HL-60 (cell line): ENCODE data around the gene ANTXR1.

ENCODE experiments used
- DNase-seq, 2 experiments: peaks; one replicate each; pipeline ENCODE4 v3.0.0-alpha.2; 2010 to 2020; ENCODE audit warnings: low read depth in 1 of 2, low spot score in 1 of 2
- H3K27ac ChIP-seq: fragments of 250-450 bp; sonication (Bioruptor Pico); replicated peaks from 2 replicates; pipeline ENCODE4 v1.5.1; 2020; ENCODE audit warnings: mild to moderate bottlenecking, moderate library complexity
- H3K27me3 ChIP-seq: fragments of 250-450 bp; sonication (Bioruptor Pico); 2 replicates; pipeline ENCODE4 v1.5.1; 2021; ENCODE audit warnings: mild to moderate bottlenecking, moderate library complexity; ENCODE audit not compliant: insufficient read depth, poor library complexity, severe bottlenecking
- H3K4me3 ChIP-seq: replicated peaks from 2 replicates; pipeline ENCODE4 v1.5.1; 2011; ENCODE audit warnings: mild to moderate bottlenecking, control low read depth, low read length; ENCODE audit not compliant: insufficient read depth
- CTCF ChIP-seq: IDR thresholded peaks from one replicate; pipeline ENCODE4 v1.5.1; 2011; ENCODE audit warnings: low read length, control low read depth, inconsistent platforms; ENCODE audit not compliant: insufficient read depth
- GABPA ChIP-seq: IDR thresholded peaks from 2 replicates; pipeline ENCODE4 v1.6.1; 2012; ENCODE audit warnings: low read depth
- POLR2AphosphoS5 ChIP-seq: IDR thresholded peaks from 2 replicates; pipeline ENCODE4 v1.6.1; 2012; ENCODE audit warnings: low read depth
- SPI1 ChIP-seq: IDR thresholded peaks from 2 replicates; pipeline ENCODE4 v1.6.1; 2012; ENCODE audit warnings: low read depth, mild to moderate bottlenecking, borderline replicate concordance
- TF ChIP-seq, protein P1 (sequence below): IDR thresholded peaks from 2 replicates; pipeline ENCODE4 v1.6.1; 2012; ENCODE audit warnings: low read depth; ENCODE audit not compliant: insufficient replicate concordance

Gene ANTXR1

GRCh38 chr2:68995916-68996315 is 17.1 kb upstream of the ANTXR1 start:
- no peak for DNase-seq
- Histone ChIP-seq H3K27ac (no peak overlapping the region), H3K4me3 (no peak overlapping the region), H3K27me3 (no peaks in the 10 kb centered on the region)
- TF ChIP-seq GABPA = no peak
- TF ChIP-seq CTCF = no peak

GRCh38 chr2:68997401-68997800 is 15.6 kb upstream of the ANTXR1 start:
- TF ChIP-seq CTCF (no peak), SPI1 (no peak), POLR2AphosphoS5 (no peak), GABPA (no peak)
- TF ChIP-seq, protein P1, sequence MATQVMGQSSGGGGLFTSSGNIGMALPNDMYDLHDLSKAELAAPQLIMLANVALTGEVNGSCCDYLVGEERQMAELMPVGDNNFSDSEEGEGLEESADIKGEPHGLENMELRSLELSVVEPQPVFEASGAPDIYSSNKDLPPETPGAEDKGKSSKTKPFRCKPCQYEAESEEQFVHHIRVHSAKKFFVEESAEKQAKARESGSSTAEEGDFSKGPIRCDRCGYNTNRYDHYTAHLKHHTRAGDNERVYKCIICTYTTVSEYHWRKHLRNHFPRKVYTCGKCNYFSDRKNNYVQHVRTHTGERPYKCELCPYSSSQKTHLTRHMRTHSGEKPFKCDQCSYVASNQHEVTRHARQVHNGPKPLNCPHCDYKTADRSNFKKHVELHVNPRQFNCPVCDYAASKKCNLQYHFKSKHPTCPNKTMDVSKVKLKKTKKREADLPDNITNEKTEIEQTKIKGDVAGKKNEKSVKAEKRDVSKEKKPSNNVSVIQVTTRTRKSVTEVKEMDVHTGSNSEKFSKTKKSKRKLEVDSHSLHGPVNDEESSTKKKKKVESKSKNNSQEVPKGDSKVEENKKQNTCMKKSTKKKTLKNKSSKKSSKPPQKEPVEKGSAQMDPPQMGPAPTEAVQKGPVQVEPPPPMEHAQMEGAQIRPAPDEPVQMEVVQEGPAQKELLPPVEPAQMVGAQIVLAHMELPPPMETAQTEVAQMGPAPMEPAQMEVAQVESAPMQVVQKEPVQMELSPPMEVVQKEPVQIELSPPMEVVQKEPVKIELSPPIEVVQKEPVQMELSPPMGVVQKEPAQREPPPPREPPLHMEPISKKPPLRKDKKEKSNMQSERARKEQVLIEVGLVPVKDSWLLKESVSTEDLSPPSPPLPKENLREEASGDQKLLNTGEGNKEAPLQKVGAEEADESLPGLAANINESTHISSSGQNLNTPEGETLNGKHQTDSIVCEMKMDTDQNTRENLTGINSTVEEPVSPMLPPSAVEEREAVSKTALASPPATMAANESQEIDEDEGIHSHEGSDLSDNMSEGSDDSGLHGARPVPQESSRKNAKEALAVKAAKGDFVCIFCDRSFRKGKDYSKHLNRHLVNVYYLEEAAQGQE = no peak
- no peak overlapping the region for H3K27ac ChIP-seq

GRCh38 chr2:69001879-69002278 is 11.1 kb upstream of the ANTXR1 start:
- Histone ChIP-seq H3K27ac (no peak overlapping the region), H3K4me3 (no peak overlapping the region), H3K27me3 (no peaks in the 10 kb centered on the region)
- no peak for DNase-seq
- TF ChIP-seq POLR2AphosphoS5 (no peak), SPI1 (no peak), GABPA (no peak), CTCF (no peak)
- TF ChIP-seq, protein P1 = no peak

More at GRCh38 chr2:68997401-68997800, 15.6 kb upstream of the ANTXR1 start:
- H3K4me3 ChIP-seq = no peak overlapping the region
- H3K27me3 ChIP-seq = no peaks in the 10 kb centered on the region
- DNase-seq = no peak

GRCh38 chr2:69003731-69004130 is 9.2 kb upstream of the ANTXR1 start:
- TF ChIP-seq POLR2AphosphoS5 (no peak), CTCF (no peak), SPI1 (no peak), GABPA (no peak)
- TF ChIP-seq, protein P1 = no peak
- H3K27ac ChIP-seq = no peak overlapping the region
- no peaks in the 10 kb centered on the region for H3K27me3 ChIP-seq
- no peak overlapping the region for H3K4me3 ChIP-seq
- DNase-seq = no peak
